ENCODE data around the gene ZNF488.

GRCh38 chr10:47374611-47375536 is 9.2 kb downstream of the ZNF488 start:
- TF ChIP-seq CTCF (IDR thresholded peaks at IDR 0.05) = no peak
- no peak for TF ChIP-seq POLR2A (IDR thresholded peaks at IDR 0.05)
